Left ventricle myocardium inferior (tissue), 1 donor: Measurements from ENCODE around the gene LAMC3. TPM values are rescaled to one million over a fixed set of nuclear protein-coding genes. Genes with fewer than 3 reads are reported as not detected.
A peak's percentile ranks its signal among the peaks of the same experiment; 100 is the strongest.

ENCODE experiments used
- DNase-seq: peaks from one replicate; pipeline ENCODE4 v3.0.0-alpha.2; 2020
- H3K27ac ChIP-seq: fragments of 200-600 bp; replicated peaks from 2 replicates; pipeline ENCODE4 v1.8.0; 2021
- H3K27me3 ChIP-seq: fragments of 200-600 bp; 2 replicates; pipeline ENCODE4 v1.8.0; 2021; ENCODE audit warnings: low read depth
- H3K36me3 ChIP-seq: fragments of 200-600 bp; 2 replicates; pipeline ENCODE4 v1.8.0; 2021
- H3K4me1 ChIP-seq: fragments of 200-600 bp; 2 replicates; pipeline ENCODE4 v1.8.0; 2021
- H3K4me3 ChIP-seq: fragments of 200-600 bp; 2 replicates; pipeline ENCODE4 v1.8.0; 2021; ENCODE audit warnings: mild to moderate bottlenecking, moderate library complexity
- H3K9me3 ChIP-seq: fragments of 200-600 bp; replicated peaks from 2 replicates; pipeline ENCODE4 v1.8.0; 2021
- CTCF ChIP-seq: fragments of 200-600 bp; IDR thresholded peaks from 2 replicates; pipeline ENCODE4 v1.8.0; 2021; ENCODE audit warnings: antibody characterized with exemption, mild to moderate bottlenecking, borderline replicate concordance
- intact Hi-C: fragments of 100-400 bp; cut with micrococcal nuclease; formaldehyde crosslinking; loops from one replicate; pipeline ENCODE4 v1.11.0; 2022
- total RNA-seq: library from RNA; stranded (reverse); fragmentation: NEBNext Ultra II Directional; extraction: Animal tissue kit (Norgen Biotek cat#: 25700); gene quantifications from one replicate; pipeline ENCODE4 v1.2.1, GENCODE V29; 2021
- donor health status: DM: no; HTN: yes; CAD: no; lungs with severe emphysema.

LAMC3 gene
- total RNA-seq, 1 donor from 2014 or later: 0.66 TPM

- H3K36me3 ChIP-seq: no peaks in the 10 kb centered on the region
- peaks cover 88% of the 10 kb centered on the region for H3K27me3 ChIP-seq
- H3K4me3 ChIP-seq: no peak overlapping the region
- DNase-seq: no peak
- H3K9me3 ChIP-seq: no peaks in the 10 kb centered on the region
- TF ChIP-seq CTCF: no peak
- no peak overlapping the region for H3K27ac ChIP-seq
- intact Hi-C loops: no loop called here
- H3K4me1 ChIP-seq: peaks cover 3% of the 10 kb centered on the region
Observed at GRCh38 chr9:131013771-131014676, 5.0 kb downstream of the LAMC3 start.

- TF ChIP-seq CTCF: no peak
- DNase-seq: no peak
- Histone ChIP-seq H3K4me3 (no peak overlapping the region), H3K4me1 (no peaks in the 10 kb centered on the region), H3K9me3 (peaks cover 1% of the 10 kb centered on the region), H3K36me3 (no peaks in the 10 kb centered on the region), H3K27me3 (peaks cover 88% of the 10 kb centered on the region), H3K27ac (no peak overlapping the region)
- intact Hi-C loops: no loop called here
Observed at GRCh38 chr9:131015112-131015511, 6.1 kb downstream of the LAMC3 start.

GRCh38 chr9:131015876-131016397 lies 7.0 kb downstream of the LAMC3 start:
- H3K4me3 ChIP-seq: no peak overlapping the region
- no peak for DNase-seq
- intact Hi-C loops: no loop called here
- H3K27ac ChIP-seq: no peak overlapping the region
- no peaks in the 10 kb centered on the region for H3K4me1 ChIP-seq
- TF ChIP-seq CTCF: no peak
- H3K9me3 ChIP-seq: peaks cover 6% of the 10 kb centered on the region
- peaks cover 84% of the 10 kb centered on the region for H3K27me3 ChIP-seq
- H3K36me3 ChIP-seq: no peaks in the 10 kb centered on the region

- intact Hi-C loops: no loop called here
- peaks cover 6% of the 10 kb centered on the region for H3K9me3 ChIP-seq
- no peak for TF ChIP-seq CTCF
- H3K27me3 ChIP-seq: peaks cover 75% of the 10 kb centered on the region
- no peak overlapping the region for H3K27ac ChIP-seq
- DNase-seq: no peak
- H3K36me3 ChIP-seq: no peaks in the 10 kb centered on the region
- H3K4me3 ChIP-seq: no peak overlapping the region
- no peaks in the 10 kb centered on the region for H3K4me1 ChIP-seq
Observed at GRCh38 chr9:131017067-131017466, 8.1 kb downstream of the LAMC3 start.

- DNase-seq: no peak
- H3K4me3 ChIP-seq: no peak overlapping the region
- H3K27me3 ChIP-seq: peaks cover 59% of the 10 kb centered on the region
- peaks cover 6% of the 10 kb centered on the region for H3K9me3 ChIP-seq
- H3K4me1 ChIP-seq: no peaks in the 10 kb centered on the region
- H3K36me3 ChIP-seq: no peaks in the 10 kb centered on the region
- TF ChIP-seq CTCF: peak; percentile 16
- intact Hi-C loops: no loop called here
- no peak overlapping the region for H3K27ac ChIP-seq
Observed at GRCh38 chr9:131018621-131019020, 9.6 kb downstream of the LAMC3 start.
